Astrocyte (in vitro differentiated cells and primary cell): ENCODE results near the gene CLEC2B. TPM values are rescaled to one million over a fixed set of nuclear protein-coding genes. Genes with fewer than 3 reads are reported as not detected.

Source experiments
- DNase-seq: peaks from one replicate; pipeline ENCODE4 v3.0.0-alpha.2; 2010; ENCODE audit warnings: low read depth
- FAIRE-seq: peaks from 2 replicates; lab custom pipeline; 2011; peaks lifted over from hg19 to GRCh38; lab: Jason Lieb, UNC
- H2AFZ ChIP-seq: 2 replicates; pipeline ENCODE4 v1.6.0; 2012; ENCODE audit warnings: low read depth, low read length, inconsistent platforms
- H3K27ac ChIP-seq: 2 replicates; pipeline ENCODE4 v1.5.1; 2011; ENCODE audit warnings: low read depth, low read length, inconsistent platforms
- H3K27me3 ChIP-seq: 2 replicates; pipeline ENCODE4 v1.6.0; 2011; ENCODE audit warnings: low read length, inconsistent platforms; ENCODE audit not compliant: insufficient read depth
- H3K36me3 ChIP-seq: 2 replicates; pipeline ENCODE4 v1.5.1; 2011; ENCODE audit warnings: low read length, inconsistent platforms; ENCODE audit not compliant: insufficient read depth
- H3K4me1 ChIP-seq: 2 replicates; pipeline ENCODE4 v1.5.1; 2011; ENCODE audit warnings: low read length, inconsistent platforms; ENCODE audit not compliant: insufficient read depth
- H3K4me2 ChIP-seq: 2 replicates; pipeline ENCODE4 v1.6.0; 2012; ENCODE audit warnings: low read length, inconsistent platforms
- H3K4me3 ChIP-seq: 2 replicates; pipeline ENCODE4 v1.5.1; 2011; ENCODE audit warnings: low read depth, mild to moderate bottlenecking, low read length, inconsistent platforms; ENCODE audit not compliant: insufficient read depth
- H3K79me2 ChIP-seq: 2 replicates; pipeline ENCODE4 v1.6.0; 2012; ENCODE audit warnings: mild to moderate bottlenecking, low read length, inconsistent platforms; ENCODE audit not compliant: insufficient read depth
- H3K9ac ChIP-seq: 2 replicates; pipeline ENCODE4 v1.6.0; 2012; ENCODE audit warnings: mild to moderate bottlenecking, low read length, inconsistent platforms
- H3K9me3 ChIP-seq: 2 replicates; pipeline ENCODE4 v1.5.1; 2012; ENCODE audit warnings: low read depth, mild to moderate bottlenecking, low read length, inconsistent platforms; ENCODE audit not compliant: insufficient read depth
- H4K20me1 ChIP-seq: 2 replicates; pipeline ENCODE4 v1.6.0; 2012; ENCODE audit warnings: low read length, inconsistent platforms; ENCODE audit not compliant: insufficient read depth
- H3K27ac Mint-ChIP-seq: one replicate; pipeline ENCODE4 v1.8.0; 2021; ENCODE audit warnings: mild to moderate bottlenecking, mixed read lengths; ENCODE audit not compliant: unreplicated experiment
- H3K27me3 Mint-ChIP-seq: one replicate; pipeline ENCODE4 v1.8.0; 2021; ENCODE audit warnings: low read depth, mixed read lengths; ENCODE audit not compliant: unreplicated experiment
- H3K36me3 Mint-ChIP-seq: one replicate; pipeline ENCODE4 v1.8.0; 2021; ENCODE audit warnings: low read depth, mixed read lengths; ENCODE audit not compliant: unreplicated experiment
- H3K4me1 Mint-ChIP-seq: one replicate; pipeline ENCODE4 v1.8.0; 2021; ENCODE audit warnings: low read depth, mixed read lengths; ENCODE audit not compliant: unreplicated experiment
- H3K4me3 Mint-ChIP-seq: one replicate; pipeline ENCODE4 v1.8.0; 2021; ENCODE audit warnings: mild to moderate bottlenecking, moderate library complexity, mixed read lengths; ENCODE audit not compliant: unreplicated experiment
- H3K9me3 Mint-ChIP-seq: one replicate; pipeline ENCODE4 v1.8.0; 2021; ENCODE audit warnings: mild to moderate bottlenecking, mixed read lengths; ENCODE audit not compliant: unreplicated experiment
- CTCF ChIP-seq: IDR thresholded peaks from 2 replicates; pipeline ENCODE4 v1.5.1; 2011; ENCODE audit warnings: low read depth, mild to moderate bottlenecking, inconsistent platforms, low read length, moderate library complexity; ENCODE audit not compliant: insufficient read depth
- EZH2 ChIP-seq: IDR thresholded peaks from 2 replicates; pipeline ENCODE4 v1.6.1; 2012; ENCODE audit warnings: mild to moderate bottlenecking, low read length, inconsistent platforms; ENCODE audit not compliant: insufficient read depth
- total RNA-seq: library from RNA; stranded (reverse); gene quantifications from 2 replicates; pipeline ENCODE4 v1.2.1, GENCODE V29; 2021

The CLEC2B gene
- total RNA-seq, 1 donor from 2014 or later: not detected

- no peak overlapping the region for H2AFZ ChIP-seq
- no peaks in the 10 kb centered on the region for H3K9me3 Mint-ChIP-seq
- no peaks in the 10 kb centered on the region for H3K27me3 ChIP-seq
- H3K36me3 ChIP-seq: no peaks in the 10 kb centered on the region
- DNase-seq: no peak
- H3K27me3 Mint-ChIP-seq: no peaks in the 10 kb centered on the region
- no peak overlapping the region for H3K4me3 ChIP-seq
- H3K9me3 ChIP-seq: no peaks in the 10 kb centered on the region
- H3K79me2 ChIP-seq: no peaks in the 10 kb centered on the region
- H3K27ac Mint-ChIP-seq: no peak overlapping the region
- no peaks in the 10 kb centered on the region for H3K36me3 Mint-ChIP-seq
- no peaks in the 10 kb centered on the region for H3K4me1 Mint-ChIP-seq
- no peak for FAIRE-seq
- no peak overlapping the region for H3K4me3 Mint-ChIP-seq
- no peak for TF ChIP-seq CTCF
- TF ChIP-seq EZH2: no peak
- H4K20me1 ChIP-seq: no peaks in the 10 kb centered on the region
- H3K27ac ChIP-seq: no peak overlapping the region
- H3K9ac ChIP-seq: no peak overlapping the region
- H3K4me2 ChIP-seq: no peak overlapping the region
- no peaks in the 10 kb centered on the region for H3K4me1 ChIP-seq
These were observed 18.1 kb downstream of the CLEC2B start for GRCh38 chr12:9851050-9851449.

- no peak for DNase-seq
These were observed 20.3 kb downstream of the CLEC2B start for GRCh38 chr12:9848899-9849298.

More at GRCh38 chr12:9848899-9849298, 20.3 kb downstream of the CLEC2B start:
- H3K27ac ChIP-seq: no peak overlapping the region
- H3K27me3 ChIP-seq: no peaks in the 10 kb centered on the region
- Mint-ChIP-seq H3K4me3 (no peak overlapping the region), H3K4me1 (no peaks in the 10 kb centered on the region), H3K36me3 (no peaks in the 10 kb centered on the region), H3K27me3 (peaks cover 4% of the 10 kb centered on the region), H3K9me3 (no peaks in the 10 kb centered on the region), H3K27ac (no peak overlapping the region)
- H3K79me2 ChIP-seq: no peaks in the 10 kb centered on the region
- H3K36me3 ChIP-seq: no peaks in the 10 kb centered on the region
- no peak overlapping the region for H3K4me3 ChIP-seq
- H4K20me1 ChIP-seq: no peaks in the 10 kb centered on the region
- no peak for TF ChIP-seq EZH2
- TF ChIP-seq CTCF: no peak
- H3K4me2 ChIP-seq: no peak overlapping the region
- no peak for FAIRE-seq
- no peaks in the 10 kb centered on the region for H3K4me1 ChIP-seq
- no peak overlapping the region for H2AFZ ChIP-seq
- H3K9ac ChIP-seq: no peak overlapping the region
- H3K9me3 ChIP-seq: no peaks in the 10 kb centered on the region
